ENCODE results near the gene PIP5K1A. TPM values are rescaled to one million over a fixed set of nuclear protein-coding genes. Genes with fewer than 3 reads are reported as not detected.

Gene PIP5K1A
- total and polyA plus RNA-seq, 4 donors = 16.5 to 67.6 (median 43.3) TPM

DNA sequence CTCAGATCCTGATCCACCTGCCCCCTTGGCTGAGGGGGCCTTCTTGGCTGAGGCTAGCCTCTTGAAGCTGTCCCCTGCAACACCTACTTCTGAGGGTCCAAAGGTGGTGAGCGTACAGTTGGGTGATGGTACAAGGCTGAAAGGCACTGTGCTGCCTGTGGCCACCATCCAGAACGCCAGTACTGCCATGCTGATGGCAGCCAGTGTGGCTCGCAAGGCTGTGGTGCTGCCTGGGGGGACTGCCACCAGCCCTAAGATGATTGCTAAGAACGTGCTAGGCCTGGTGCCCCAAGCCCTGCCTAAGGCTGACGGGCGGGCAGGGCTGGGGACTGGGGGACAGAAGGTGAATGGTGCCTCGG is 89.0 kb downstream of the PIP5K1A start:
- Histone ChIP-seq H3K27ac (ENCODE audit: low read depth in 1 of 2, low read length in 2 of 2) (no peak overlapping the region), H3K36me3 (ENCODE audit: control insufficient read depth in 1 of 2, insufficient read depth in 2 of 2, low read length in 1 of 2) (peaks cover 0 to 6% of the 10 kb centered on the region in 2 donors), H3K4me3 (ENCODE audit: low read length in 2 of 2) (no peak overlapping the region), H3K27me3 (ENCODE audit: control insufficient read depth in 1 of 2, insufficient read depth in 2 of 2, low read length in 1 of 2) (no peaks in the 10 kb centered on the region), H3K9me3 (ENCODE audit: control insufficient read depth, low read length) (no peaks in the 10 kb centered on the region), H3K4me1 (ENCODE audit: control insufficient read depth in 1 of 2, insufficient read depth in 2 of 2, low read length in 2 of 2) (no peaks in the 10 kb centered on the region)
- intact Hi-C loops (cut with DNase I) = no loop called here
- no peak for DNase-seq
- no peak for ATAC-seq (ENCODE audit: low FRiP score)
- 83 to 86% methylated on average over 7 of the region's 7 CpGs for WGBS, 2 donors

DNA sequence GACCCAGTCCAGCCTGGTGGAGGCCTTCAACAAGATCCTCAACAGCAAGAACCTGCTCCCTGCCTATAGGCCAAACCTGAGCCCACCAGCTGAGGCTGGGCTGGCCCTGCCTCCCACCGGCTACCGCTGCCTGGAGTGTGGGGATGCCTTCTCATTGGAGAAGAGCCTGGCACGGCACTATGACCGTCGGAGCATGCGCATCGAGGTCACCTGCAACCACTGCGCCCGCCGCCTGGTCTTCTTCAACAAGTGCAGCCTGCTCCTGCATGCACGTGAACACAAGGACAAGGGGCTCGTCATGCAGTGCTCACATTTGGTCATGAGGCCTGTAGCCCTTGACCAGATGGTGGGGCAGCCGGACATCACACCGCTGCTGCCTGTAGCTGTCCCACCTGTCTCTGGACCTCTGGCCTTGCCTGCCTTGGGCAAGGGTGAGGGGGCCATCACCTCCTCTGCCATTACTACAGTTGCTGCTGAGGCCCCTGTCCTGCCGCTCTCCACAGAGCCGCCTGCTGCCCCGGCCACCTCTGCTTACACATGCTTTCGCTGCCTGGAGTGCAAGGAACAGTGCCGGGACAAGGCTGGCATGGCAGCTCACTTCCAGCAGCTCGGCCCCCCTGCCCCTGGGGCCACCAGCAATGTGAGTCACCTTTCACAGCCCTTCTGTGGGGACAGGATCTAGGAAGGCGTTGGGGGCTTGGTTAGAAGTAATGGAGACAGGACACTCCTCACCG is 89.6 kb downstream of the PIP5K1A start:
- Histone ChIP-seq H3K4me1 (ENCODE audit: control insufficient read depth in 1 of 2, insufficient read depth in 2 of 2, low read length in 2 of 2) (no peaks in the 10 kb centered on the region), H3K27me3 (ENCODE audit: control insufficient read depth in 1 of 2, insufficient read depth in 2 of 2, low read length in 1 of 2) (no peaks in the 10 kb centered on the region), H3K36me3 (ENCODE audit: control insufficient read depth in 1 of 2, insufficient read depth in 2 of 2, low read length in 1 of 2) (peaks cover 0 to 9% of the 10 kb centered on the region in 2 donors), H3K4me3 (ENCODE audit: low read length in 2 of 2) (no peak overlapping the region), H3K9me3 (ENCODE audit: control insufficient read depth, low read length) (no peaks in the 10 kb centered on the region), H3K27ac (ENCODE audit: low read depth in 1 of 2, low read length in 2 of 2) (no peak overlapping the region)
- WGBS, 2 donors = 87 to 89% methylated on average over 22 of the region's 22 CpGs
- intact Hi-C loops (cut with DNase I) = no loop called here
- DNase-seq (no peak), ATAC-seq (ENCODE audit: low FRiP score) (no peak)

DNA sequence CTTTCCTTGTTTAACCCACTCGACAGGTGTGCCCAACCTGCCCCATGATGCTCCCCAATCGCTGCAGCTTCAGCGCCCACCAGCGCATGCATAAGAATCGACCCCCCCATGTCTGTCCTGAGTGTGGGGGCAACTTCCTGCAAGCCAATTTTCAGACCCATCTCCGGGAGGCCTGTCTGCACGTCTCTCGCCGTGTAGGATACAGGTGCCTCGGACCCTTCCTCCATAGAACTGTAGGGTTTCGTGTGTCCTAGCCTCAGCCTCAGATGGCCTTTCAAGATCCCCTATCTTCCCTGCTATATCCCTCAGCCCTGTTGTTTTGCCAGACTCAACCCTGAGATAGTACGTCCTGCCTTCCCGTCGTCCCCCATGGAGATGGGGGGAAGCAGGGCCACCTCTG is 90.2 kb downstream of the PIP5K1A start:
- Histone ChIP-seq H3K4me3 (ENCODE audit: low read length in 2 of 2) (no peak overlapping the region), H3K9me3 (ENCODE audit: control insufficient read depth, low read length) (no peaks in the 10 kb centered on the region), H3K27ac (ENCODE audit: low read depth in 1 of 2, low read length in 2 of 2) (no peak overlapping the region), H3K36me3 (ENCODE audit: control insufficient read depth in 1 of 2, insufficient read depth in 2 of 2, low read length in 1 of 2) (peaks cover 0 to 13% of the 10 kb centered on the region in 2 donors), H3K27me3 (ENCODE audit: control insufficient read depth in 1 of 2, insufficient read depth in 2 of 2, low read length in 1 of 2) (no peaks in the 10 kb centered on the region), H3K4me1 (ENCODE audit: control insufficient read depth in 1 of 2, insufficient read depth in 2 of 2, low read length in 2 of 2) (no peaks in the 10 kb centered on the region)
- intact Hi-C loops (cut with DNase I) = no loop called here
- no peak for ATAC-seq (ENCODE audit: low FRiP score)
- no peak for DNase-seq
- 78 to 81% methylated on average over 14 of the region's 14 CpGs for WGBS, 2 donors

DNA sequence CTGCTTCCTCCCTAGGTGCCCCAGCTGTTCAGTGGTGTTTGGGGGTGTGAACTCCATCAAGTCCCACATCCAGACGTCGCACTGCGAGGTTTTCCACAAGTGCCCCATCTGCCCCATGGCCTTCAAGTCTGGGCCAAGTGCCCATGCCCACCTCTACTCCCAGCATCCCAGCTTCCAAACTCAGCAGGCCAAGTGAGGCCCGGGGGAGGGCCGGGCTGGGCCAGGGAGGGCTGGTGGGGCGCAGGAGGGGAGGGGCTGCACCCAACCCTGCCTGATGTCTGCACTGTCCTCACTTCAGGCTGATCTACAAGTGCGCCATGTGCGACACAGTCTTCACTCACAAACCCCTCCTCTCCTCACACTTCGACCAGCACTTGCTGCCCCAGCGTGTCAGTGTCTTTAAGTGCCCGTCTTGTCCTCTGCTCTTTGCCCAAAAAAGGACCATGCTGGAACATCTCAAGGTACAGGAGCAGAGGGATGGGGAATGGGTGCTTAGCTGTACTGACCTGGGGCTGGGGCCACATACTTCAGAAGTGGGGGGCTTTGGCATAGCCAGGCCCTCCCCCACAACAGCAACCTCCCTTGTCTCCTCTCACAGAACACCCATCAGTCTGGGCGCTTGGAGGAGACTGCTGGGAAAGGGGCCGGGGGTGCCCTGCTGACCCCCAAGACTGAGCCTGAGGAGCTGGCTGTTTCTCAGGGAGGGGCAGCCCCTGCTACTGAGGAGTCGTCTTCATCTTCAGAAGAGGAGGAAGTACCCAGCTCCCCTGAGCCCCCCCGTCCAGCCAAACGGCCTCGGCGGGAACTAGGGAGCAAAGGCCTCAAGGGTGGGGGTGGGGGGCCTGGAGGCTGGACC is 91.0 kb downstream of the PIP5K1A start:
- ATAC-seq (ENCODE audit: low FRiP score) (no peak), DNase-seq (no peak)
- intact Hi-C loops (cut with DNase I) = no loop called here
- H3K36me3 ChIP-seq (ENCODE audit: control insufficient read depth in 1 of 2, insufficient read depth in 2 of 2, low read length in 1 of 2) = peaks cover 0 to 18% of the 10 kb centered on the region in 2 donors
- no peak overlapping the region for H3K4me3 ChIP-seq (ENCODE audit: low read length in 2 of 2)
- no peak overlapping the region for H3K27ac ChIP-seq (ENCODE audit: low read depth in 1 of 2, low read length in 2 of 2)
- no peaks in the 10 kb centered on the region for H3K4me1 ChIP-seq (ENCODE audit: control insufficient read depth in 1 of 2, insufficient read depth in 2 of 2, low read length in 2 of 2)
- H3K27me3 ChIP-seq (ENCODE audit: control insufficient read depth in 1 of 2, insufficient read depth in 2 of 2, low read length in 1 of 2) = no peaks in the 10 kb centered on the region
- 64 to 69% methylated on average over 16 to 18 of the region's 18 CpGs for WGBS, 2 donors
- no peaks in the 10 kb centered on the region for H3K9me3 ChIP-seq (ENCODE audit: control insufficient read depth, low read length)

DNA sequence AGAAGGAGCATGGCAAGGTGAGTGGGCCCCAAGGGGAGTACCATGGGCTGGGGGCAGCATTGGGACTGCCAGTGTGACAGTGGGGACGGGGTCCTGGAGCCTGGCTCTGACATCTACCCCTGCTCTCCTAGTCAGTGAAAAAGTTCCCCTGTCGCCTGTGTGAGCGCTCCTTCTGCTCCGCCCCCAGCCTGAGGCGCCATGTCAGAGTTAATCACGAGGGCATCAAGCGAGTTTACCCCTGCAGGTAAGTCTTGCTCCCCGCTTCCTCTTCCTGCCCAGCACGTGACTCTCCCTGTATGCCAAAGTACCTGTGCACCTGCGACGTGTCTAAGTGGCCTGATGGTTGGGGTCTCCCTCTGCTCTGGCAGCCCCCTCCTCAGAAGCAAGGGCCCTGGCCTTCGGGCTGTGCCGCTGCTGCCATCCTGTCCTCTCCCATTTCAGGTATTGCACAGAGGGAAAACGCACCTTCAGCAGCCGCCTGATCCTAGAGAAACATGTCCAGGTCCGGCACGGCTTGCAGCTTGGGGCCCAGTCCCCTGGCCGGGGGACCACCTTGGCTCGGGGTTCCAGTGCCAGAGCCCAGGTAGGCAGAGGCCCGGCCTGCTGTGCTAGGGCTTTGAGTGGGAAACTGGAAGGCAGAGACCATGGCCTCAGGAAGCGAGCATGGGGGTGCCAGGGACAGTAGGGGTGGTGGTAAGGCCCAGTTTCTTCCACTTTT is 91.8 kb downstream of the PIP5K1A start:
- intact Hi-C loops (cut with DNase I) = no loop called here
- Histone ChIP-seq H3K27ac (ENCODE audit: low read depth in 1 of 2, low read length in 2 of 2) (no peak overlapping the region), H3K9me3 (ENCODE audit: control insufficient read depth, low read length) (no peaks in the 10 kb centered on the region), H3K27me3 (ENCODE audit: control insufficient read depth in 1 of 2, insufficient read depth in 2 of 2, low read length in 1 of 2) (no peaks in the 10 kb centered on the region), H3K4me3 (ENCODE audit: low read length in 2 of 2) (no peak overlapping the region), H3K4me1 (ENCODE audit: control insufficient read depth in 1 of 2, insufficient read depth in 2 of 2, low read length in 2 of 2) (no peaks in the 10 kb centered on the region), H3K36me3 (ENCODE audit: control insufficient read depth in 1 of 2, insufficient read depth in 2 of 2, low read length in 1 of 2) (peaks cover 0 to 20% of the 10 kb centered on the region in 2 donors)
- no peak for DNase-seq
- WGBS, 2 donors = 83 to 84% methylated on average over 21 of the region's 21 CpGs
- ATAC-seq (ENCODE audit: low FRiP score) = no peak

DNA sequence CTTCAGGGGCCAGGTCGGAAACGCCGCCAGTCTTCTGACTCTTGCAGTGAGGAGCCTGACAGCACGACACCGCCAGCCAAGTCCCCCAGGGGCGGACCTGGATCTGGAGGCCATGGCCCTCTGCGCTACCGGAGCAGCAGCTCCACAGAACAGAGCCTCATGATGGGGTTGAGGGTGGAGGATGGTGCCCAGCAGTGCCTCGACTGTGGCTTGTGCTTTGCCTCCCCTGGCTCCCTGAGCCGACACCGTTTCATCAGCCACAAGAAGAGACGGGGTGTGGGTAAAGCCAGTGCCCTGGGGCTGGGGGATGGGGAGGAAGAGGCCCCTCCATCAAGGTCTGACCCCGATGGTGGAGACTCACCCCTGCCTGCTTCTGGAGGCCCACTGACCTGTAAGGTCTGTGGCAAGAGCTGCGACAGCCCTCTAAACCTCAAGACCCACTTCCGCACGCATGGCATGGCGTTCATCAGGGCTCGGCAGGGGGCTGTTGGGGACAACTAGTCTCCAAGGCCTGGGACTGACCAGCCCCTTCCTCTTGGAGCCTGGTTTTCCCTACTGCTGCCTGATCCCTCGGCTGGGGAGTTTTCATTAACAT is 92.5 kb downstream of the PIP5K1A start:
- DNase-seq (no peak), ATAC-seq (ENCODE audit: low FRiP score) (no peak)
- Histone ChIP-seq H3K36me3 (ENCODE audit: control insufficient read depth in 1 of 2, insufficient read depth in 2 of 2, low read length in 1 of 2) (peaks cover 0 to 21% of the 10 kb centered on the region in 2 donors), H3K4me3 (ENCODE audit: low read length in 2 of 2) (no peak overlapping the region), H3K27me3 (ENCODE audit: control insufficient read depth in 1 of 2, insufficient read depth in 2 of 2, low read length in 1 of 2) (no peaks in the 10 kb centered on the region), H3K4me1 (ENCODE audit: control insufficient read depth in 1 of 2, insufficient read depth in 2 of 2, low read length in 2 of 2) (no peaks in the 10 kb centered on the region), H3K9me3 (ENCODE audit: control insufficient read depth, low read length) (no peaks in the 10 kb centered on the region), H3K27ac (ENCODE audit: low read depth in 1 of 2, low read length in 2 of 2) (no peak overlapping the region)
- WGBS, 2 donors = 69 to 76% methylated on average over 19 of the region's 19 CpGs
- intact Hi-C loops (cut with DNase I) = no loop called here

DNA sequence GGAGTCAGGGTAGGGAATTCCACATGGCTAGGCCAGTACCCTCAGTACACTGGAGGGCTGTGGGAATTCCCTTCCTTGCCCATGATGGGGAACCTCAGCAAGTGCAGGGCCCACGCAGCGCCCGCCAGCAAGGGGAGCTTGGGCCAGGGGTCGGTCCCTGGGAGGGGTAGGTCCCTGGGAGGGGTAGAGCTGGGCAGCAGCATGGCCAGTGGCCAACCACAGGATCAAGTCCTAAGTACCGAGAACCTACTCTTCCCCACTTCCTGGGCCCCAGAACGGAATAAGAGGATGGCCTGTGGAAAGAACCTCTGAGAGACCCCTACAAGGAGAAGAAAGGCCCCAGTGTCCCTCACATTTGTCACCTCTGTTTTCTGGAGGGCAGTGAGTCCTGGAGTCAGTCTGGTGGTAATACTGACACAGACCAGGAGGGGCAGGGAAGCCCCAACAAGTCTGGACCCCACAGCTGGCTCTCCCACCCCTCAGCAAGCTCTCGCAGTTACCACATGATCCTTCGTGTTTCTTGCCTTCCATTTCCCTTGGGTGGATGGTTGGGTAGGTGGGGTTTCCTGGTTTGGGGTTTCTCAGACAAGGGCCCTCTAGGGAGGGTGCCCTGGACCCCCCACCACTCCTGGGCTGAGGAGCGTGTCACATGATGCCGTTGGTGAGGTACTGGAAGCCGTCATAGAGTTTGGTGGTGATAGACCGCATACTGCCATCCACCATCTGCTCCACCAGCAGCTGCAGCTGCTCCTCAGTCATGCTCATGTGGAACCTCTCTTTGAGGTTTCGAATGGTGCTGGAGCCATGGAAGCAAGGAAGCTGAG is 94.1 kb downstream of the PIP5K1A start:
- ATAC-seq (ENCODE audit: low FRiP score) = no peak
- peak in 1 of 2 donors; percentile 36 for DNase-seq
- Histone ChIP-seq H3K36me3 (ENCODE audit: control insufficient read depth in 1 of 2, insufficient read depth in 2 of 2, low read length in 1 of 2) (peaks cover 0 to 23% of the 10 kb centered on the region in 2 donors), H3K27ac (ENCODE audit: low read depth in 1 of 2, low read length in 2 of 2) (no peak overlapping the region), H3K9me3 (ENCODE audit: control insufficient read depth, low read length) (no peaks in the 10 kb centered on the region), H3K4me3 (ENCODE audit: low read length in 2 of 2) (no peak overlapping the region), H3K27me3 (ENCODE audit: control insufficient read depth in 1 of 2, insufficient read depth in 2 of 2, low read length in 1 of 2) (no peaks in the 10 kb centered on the region), H3K4me1 (ENCODE audit: control insufficient read depth in 1 of 2, insufficient read depth in 2 of 2, low read length in 2 of 2) (no peaks in the 10 kb centered on the region)
- WGBS, 2 donors = 67% methylated on average over 13 of the region's 13 CpGs
- intact Hi-C loops (cut with DNase I) = no loop called here

DNA sequence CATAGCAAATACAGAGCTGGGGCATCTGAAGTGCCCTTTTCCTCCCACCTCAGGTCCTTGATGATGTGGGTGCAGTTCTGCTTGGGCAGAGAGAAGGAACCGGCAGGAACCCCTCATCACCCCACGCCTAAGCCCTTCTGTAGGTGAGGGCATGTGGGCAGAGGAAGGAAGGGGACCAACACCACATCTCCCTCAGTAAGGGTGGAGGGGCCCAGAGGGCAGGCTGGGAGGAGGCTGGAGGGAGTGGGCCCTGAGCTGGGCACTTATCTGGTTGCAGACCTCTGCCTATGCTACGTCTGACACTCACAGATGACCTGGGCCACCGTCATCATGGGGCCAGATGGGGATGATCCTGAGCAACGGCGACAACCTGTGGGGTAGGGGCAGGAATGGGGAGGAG is 94.7 kb downstream of the PIP5K1A start:
- Histone ChIP-seq H3K27me3 (ENCODE audit: control insufficient read depth in 1 of 2, insufficient read depth in 2 of 2, low read length in 1 of 2) (no peaks in the 10 kb centered on the region), H3K4me1 (ENCODE audit: control insufficient read depth in 1 of 2, insufficient read depth in 2 of 2, low read length in 2 of 2) (no peaks in the 10 kb centered on the region), H3K36me3 (ENCODE audit: control insufficient read depth in 1 of 2, insufficient read depth in 2 of 2, low read length in 1 of 2) (peaks cover 0 to 20% of the 10 kb centered on the region in 2 donors), H3K27ac (ENCODE audit: low read depth in 1 of 2, low read length in 2 of 2) (no peak overlapping the region), H3K4me3 (ENCODE audit: low read length in 2 of 2) (no peak overlapping the region), H3K9me3 (ENCODE audit: control insufficient read depth, low read length) (no peaks in the 10 kb centered on the region)
- intact Hi-C loops (cut with DNase I) = no loop called here
- ATAC-seq (ENCODE audit: low FRiP score) (no peak), DNase-seq (peak in 1 of 2 donors; percentile 35)
- 69 to 81% methylated on average over 6 of the region's 6 CpGs for WGBS, 2 donors

Data from aorta (tissue), 5 donors.